Adrenal gland (tissue), 19 donors: ENCODE measurements around the gene GAR1. TPM values are rescaled to one million over a fixed set of nuclear protein-coding genes. Genes with fewer than 3 reads are reported as not detected.
"Not testable (repeated sequence)": the region's sequence is repeated elsewhere in the genome, so short reads cannot be mapped to it uniquely, and the experiment has no call there.

Experiments used
- DNase-seq, 7 donors: peaks; one replicate each; pipeline ENCODE4 v3.0.0-alpha.2; 2019 to 2020
- H3K27ac ChIP-seq, 5 donors: fragments of 200-600 bp; sonication (generic) in 4 of 5; 1 replicate in 3 of 5; 2 replicates in 2 of 5; pipeline versions ENCODE4 v1.5.1 to v1.8.0; 2016 to 2020; ENCODE audit warnings: mild to moderate bottlenecking in 1 of 5
- H3K27me3 ChIP-seq: fragments of 200-600 bp; 2 replicates; pipeline ENCODE4 v1.8.0; 2021
- H3K36me3 ChIP-seq, 2 donors: fragments of 200-600 bp; replicated peaks in 1 of 2; 1 replicate in 1 of 2; 2 replicates in 1 of 2; pipeline versions ENCODE4 v1.5.1 to v1.8.0; 2018 to 2022
- H3K4me1 ChIP-seq, 2 donors: fragments of 200-600 bp; replicated peaks in 1 of 2; 1 replicate in 1 of 2; 2 replicates in 1 of 2; pipeline versions ENCODE4 v1.5.1 to v1.8.0; 2018 to 2021
- H3K4me3 ChIP-seq, 4 donors: fragments of 200-600 bp; sonication (generic) in 3 of 4; one replicate each; pipeline ENCODE4 v1.5.1; 2016 to 2018
- H3K9me3 ChIP-seq, 3 donors: fragments of 200-600 bp; sonication (generic) in 1 of 3; replicated peaks in 1 of 3; 1 replicate in 2 of 3; 2 replicates in 1 of 3; pipeline versions ENCODE4 v1.5.1 to v1.8.0; 2016 to 2021
- CTCF ChIP-seq, 6 experiments: fragments of 450-650 bp in 4 of 6; fragments of 200-600 bp in 2 of 6; sonication (generic) in 1 of 6; IDR thresholded peaks; 1 replicate in 5 of 6; 2 replicates in 1 of 6; pipeline versions ENCODE4 v1.5.1 to v1.8.0; 2016 to 2021; ENCODE audit warnings: antibody characterized with exemption in 6 of 6, mild to moderate bottlenecking in 2 of 6, moderate library complexity in 1 of 6
- POLR2A ChIP-seq, 2 donors: fragments of 450-650 bp; IDR thresholded peaks; one replicate each; pipeline ENCODE4 v1.6.1; 2017; ENCODE audit warnings: antibody characterized with exemption in 2 of 2, mild to moderate bottlenecking in 2 of 2, moderate library complexity in 1 of 2
- WGBS, 4 donors: extraction: QIAGEN DNeasy Blood & Tissue Kit in 2 of 4; methylation state at CpG; one replicate each; pipeline versions ENCODE4 v1.1.5 to v1.1.7; 2013 to 2017; 5-methylcytosine and 5-hydroxymethylcytosine counted together
- intact Hi-C, 2 donors: fragments of 100-400 bp; cut with DNase I; formaldehyde crosslinking; loops; one replicate each; pipeline versions ENCODE4 v1.14.1 to v1.15.0; 2022 to 2023
- long read RNA-seq, 10 donors: library from polyadenylated mRNA in 3 of 10; unstranded in 2 of 10; stranded (forward) in 1 of 10; transcript quantifications; one replicate each; pipeline ENCODE4 v2.0.0 and lab custom pipeline, GENCODE V29; 2021 to 2026
- polyA plus RNA-seq, 3 donors: library from polyadenylated mRNA; stranded (reverse); fragments of 200-250 nt in 2 of 3; fragments of 350-450 nt in 1 of 3; fragmentation: Illumina TruSeq in 1 of 3; extraction: RNeasy Lipid Tissue Mini Kit (QIAGEN cat#74804) in 1 of 3; gene quantifications; one replicate each; pipeline ENCODE4 v1.2.3, GENCODE V29; 2013 to 2014
- total RNA-seq, 9 donors: library from RNA; depleted of rRNA in 4 of 9; stranded (reverse); fragments of >200 nt in 4 of 9; fragments of 120-200 nt in 1 of 9; fragmentation: NEBNext Ultra II Directional in 1 of 9; extraction: Animal tissue kit (Norgen Biotek cat#: 25700) in 1 of 9; gene quantifications; one replicate each; pipeline versions ENCODE4 v1.1.0 to v1.2.4, GENCODE V29; 2013 to 2023
- donor health status: healthy with polysubstance abuse.
- donor health status: Bipolar disorder and iron deficiency.
- donor health status: DM: yes; HTN: yes; CAD: no.
- donor health status: DM: no; HTN: no; CAD: no.
- donor health status: DM: no; HTN: no; CAD: no.
- donor health status: DM: yes; HTN: yes; CAD: no.

GAR1 gene
- 10 to 100 TPM in 4 of 9 donors, 1 to 10 TPM in 4, under 1 TPM in 1; 0.97 to 19.3 (median 8.3) TPM for total RNA-seq
- 10 to 100 TPM; 21.7 to 31.6 (median 29.1) TPM for polyA plus RNA-seq
- long read RNA-seq, donor 1, transcript GAR1-201 (7 exons, 1,224 nt): major isoform, 5 of 30 reads
- long read RNA-seq, donor 1, partial matches to known transcripts: 23 of 30 reads
- long read RNA-seq, donor 1, other reads (novel, unspliced or antisense): 0 of 30 reads
- long read RNA-seq, donor 2, partial matches to known transcripts: 0 of 2 reads
- long read RNA-seq, donor 2, other reads (novel, unspliced or antisense): 0 of 2 reads
- long read RNA-seq, donor 3, partial matches to known transcripts: 18 of 21 reads
- long read RNA-seq, donor 3, other reads (novel, unspliced or antisense): 0 of 21 reads
- long read RNA-seq, donor 4, partial matches to known transcripts: 1 of 2 reads
- long read RNA-seq, donor 4, other reads (novel, unspliced or antisense): 1 of 2 reads
- long read RNA-seq, donor 5, transcript GAR1-201 (7 exons, 1,224 nt): major isoform, 5 of 12 reads
- long read RNA-seq, donor 5, partial matches to known transcripts: 2 of 12 reads
- long read RNA-seq, donor 5, other reads (novel, unspliced or antisense): 1 of 12 reads
- long read RNA-seq, donor 6, partial matches to known transcripts: 2 of 7 reads
- long read RNA-seq, donor 6, other reads (novel, unspliced or antisense): 1 of 7 reads
- long read RNA-seq, donor 7, partial matches to known transcripts: 5 of 9 reads
- long read RNA-seq, donor 7, other reads (novel, unspliced or antisense): 0 of 9 reads
- long read RNA-seq, donor 8, transcript GAR1-201 (7 exons, 1,224 nt): major isoform, 12 of 25 reads
- long read RNA-seq, donor 8, partial matches to known transcripts: 13 of 25 reads
- long read RNA-seq, donor 8, other reads (novel, unspliced or antisense): 0 of 25 reads
- long read RNA-seq, donor 9, transcript GAR1-201 (7 exons, 1,224 nt): major isoform, 5 of 11 reads
- long read RNA-seq, donor 9, partial matches to known transcripts: 6 of 11 reads
- long read RNA-seq, donor 9, other reads (novel, unspliced or antisense): 0 of 11 reads
- long read RNA-seq, donor 10, partial matches to known transcripts: 7 of 10 reads
- long read RNA-seq, donor 10, other reads (novel, unspliced or antisense): 0 of 10 reads

GRCh38 chr4:109815151-109816081, at the start of gene GAR1:
Gene GAR1 (plus strand): TSS chr4:109815762. CDS start chr4:109816165, 403 bp downstream.
- intact Hi-C loops: loop anchor here in 1 of 2 donors (5.0 kb wide), 1 partner anchor 113 kb away; the partner anchor contains the start of gene CASP6
- H3K4me3 ChIP-seq: peak within 1 kb of the TSS; percentile 68 to 88 (median 81)
- peaks cover 0 to 17% of the 10 kb centered on the region in 2 donors for H3K36me3 ChIP-seq
- 0 to 1% (median 0%) methylated on average over 40 to 53 of the region's 53 CpGs for WGBS, 4 donors
- peaks cover 10 to 20% of the 10 kb centered on the region in 2 donors for H3K4me1 ChIP-seq
- no peaks in the 10 kb centered on the region for H3K27me3 ChIP-seq
- TF ChIP-seq POLR2A (IDR thresholded peaks at IDR 0.05): peak; percentile 26 to 81
- TF ChIP-seq CTCF (IDR thresholded peaks at IDR 0.05): no peak
- H3K27ac ChIP-seq: peak within 1 kb of the TSS; percentile 61 to 89 (median 83)
- H3K9me3 ChIP-seq: no peaks in the 10 kb centered on the region
- peak; percentile 87 to 97 (median 93) for DNase-seq

- H3K36me3 ChIP-seq, intact Hi-C loops, DNase-seq, H3K27me3 ChIP-seq, H3K9me3 ChIP-seq, H3K27ac ChIP-seq, H3K4me1 ChIP-seq, H3K4me3 ChIP-seq: not testable (repeated sequence)
- WGBS, 4 donors: 76 to 90% (median 81%) methylated on average over 2 of the region's 2 CpGs
Measured at GRCh38 chr4:109782092-109782491, 33.5 kb upstream of the GAR1 start.

- Histone ChIP-seq H3K36me3 (no peaks in the 10 kb centered on the region), H3K27ac (no peak overlapping the region), H3K9me3 (peaks cover 0 to 9% (median 0%) of the 10 kb centered on the region in 3 donors), H3K4me1 (no peaks in the 10 kb centered on the region), H3K27me3 (no peaks in the 10 kb centered on the region), H3K4me3 (no peak overlapping the region)
- WGBS, 4 donors: 82 to 97% (median 92%) methylated on average over 1 of the region's 1 CpG
- TF ChIP-seq POLR2A (IDR thresholded peaks at IDR 0.05) (no peak), CTCF (IDR thresholded peaks at IDR 0.05) (no peak)
- intact Hi-C loops: no loop called here
- no peak for DNase-seq
Measured at GRCh38 chr4:109786846-109787245, 28.7 kb upstream of the GAR1 start.

GRCh38 chr4:109787807-109788206, 27.8 kb upstream of the GAR1 start:
- H3K36me3 ChIP-seq: no peaks in the 10 kb centered on the region
- intact Hi-C loops: no loop called here
- no peaks in the 10 kb centered on the region for H3K4me1 ChIP-seq
- WGBS, 4 donors: 88 to 100% (median 92%) methylated on average over 1 of the region's 1 CpG
- DNase-seq: no peak
- H3K4me3 ChIP-seq: no peak overlapping the region
- peaks cover 0 to 9% (median 0%) of the 10 kb centered on the region in 3 donors for H3K9me3 ChIP-seq
- TF ChIP-seq POLR2A (IDR thresholded peaks at IDR 0.05): no peak
- no peak for TF ChIP-seq CTCF (IDR thresholded peaks at IDR 0.05)
- no peak overlapping the region for H3K27ac ChIP-seq
- H3K27me3 ChIP-seq: no peaks in the 10 kb centered on the region
